Gastrocnemius medialis (tissue), 4 donors: ENCODE data around the gene F8. TPM values are rescaled to one million over a fixed set of nuclear protein-coding genes. Genes with fewer than 3 reads are reported as not detected.

Source experiments
- ATAC-seq, 2 donors: fragments of 150-250 bp; one replicate each; pipeline ENCODE4 v1.9.1; 2016
- DNase-seq, 2 donors: peaks; one replicate each; pipeline ENCODE4 v3.0.0-alpha.2; 2019
- H3K27ac ChIP-seq, 4 donors: fragments of 200-600 bp; sonication (generic); 1 replicate in 1 of 4; 2 replicates in 3 of 4; pipeline ENCODE4 v1.5.1; 2016 to 2018; ENCODE audit warnings: mild to moderate bottlenecking in 2 of 4, moderate library complexity in 1 of 4
- H3K27me3 ChIP-seq, 3 donors: fragments of 200-600 bp; sonication (generic) in 2 of 3; 1 replicate in 1 of 3; 2 replicates in 2 of 3; pipeline versions ENCODE4 v1.5.1 to v1.6.0; 2016 to 2019; ENCODE audit warnings: mild to moderate bottlenecking in 1 of 3, moderate library complexity in 1 of 3
- H3K36me3 ChIP-seq, 2 donors: fragments of 200-600 bp; sonication (generic) in 1 of 2; one replicate each; pipeline ENCODE4 v1.5.1; 2017 to 2018
- H3K4me1 ChIP-seq, 2 donors: fragments of 200-600 bp; sonication (generic) in 1 of 2; one replicate each; pipeline ENCODE4 v1.5.1; 2016 to 2017; ENCODE audit warnings: mild to moderate bottlenecking in 2 of 2
- H3K4me3 ChIP-seq, 4 donors: fragments of 200-600 bp; sonication (generic) in 3 of 4; 1 replicate in 1 of 4; 2 replicates in 3 of 4; pipeline ENCODE4 v1.5.1; 2016 to 2019; ENCODE audit warnings: mild to moderate bottlenecking in 2 of 4
- H3K9me3 ChIP-seq, 3 donors: fragments of 200-600 bp; sonication (generic) in 2 of 3; 1 replicate in 1 of 3; 2 replicates in 2 of 3; pipeline ENCODE4 v1.5.1; 2016 to 2019
- POLR2A ChIP-seq, 2 donors: fragments of 450-650 bp; IDR thresholded peaks; one replicate each; pipeline ENCODE4 v1.6.1; 2017; ENCODE audit warnings: antibody characterized with exemption in 2 of 2, mild to moderate bottlenecking in 2 of 2, moderate library complexity in 2 of 2
- in situ Hi-C, 4 donors: fragments of 200-750 bp; cut with MboI; loops; one replicate each; pipeline versions ENCODE4 v1.15.0 to v1.8.0; 2017; ENCODE audit warnings: low sequenced_read_pairs in 4 of 4
- intact Hi-C: fragments of 100-400 bp; cut with DNase I; formaldehyde crosslinking; loops from one replicate; pipeline ENCODE4 v1.15.1; 2023; ENCODE audit warnings: low total_unique reads
- total RNA-seq, 4 donors: library from RNA; depleted of rRNA; stranded (reverse); fragments of >200 nt; gene quantifications; one replicate each; pipeline versions ENCODE4 v1.1.0 to v1.2.3, GENCODE V29; 2016
- TF ChIP-seq, protein P1 (sequence below), 5 experiments: fragments of 450-650 bp in 3 of 5; fragments of 200-600 bp in 2 of 5; sonication (generic) in 2 of 5; IDR thresholded peaks in 4 of 5; conservative IDR thresholded peaks in 1 of 5; 1 replicate in 4 of 5; 2 replicates in 1 of 5; pipeline ENCODE4 v1.5.1; 2016 to 2019; ENCODE audit warnings: antibody characterized with exemption in 5 of 5, mild to moderate bottlenecking in 3 of 5, moderate library complexity in 3 of 5

The F8 gene
- total RNA-seq, 4 donors from 2014 or later = 23.3 to 33.7 (median 28.2) TPM

DNA sequence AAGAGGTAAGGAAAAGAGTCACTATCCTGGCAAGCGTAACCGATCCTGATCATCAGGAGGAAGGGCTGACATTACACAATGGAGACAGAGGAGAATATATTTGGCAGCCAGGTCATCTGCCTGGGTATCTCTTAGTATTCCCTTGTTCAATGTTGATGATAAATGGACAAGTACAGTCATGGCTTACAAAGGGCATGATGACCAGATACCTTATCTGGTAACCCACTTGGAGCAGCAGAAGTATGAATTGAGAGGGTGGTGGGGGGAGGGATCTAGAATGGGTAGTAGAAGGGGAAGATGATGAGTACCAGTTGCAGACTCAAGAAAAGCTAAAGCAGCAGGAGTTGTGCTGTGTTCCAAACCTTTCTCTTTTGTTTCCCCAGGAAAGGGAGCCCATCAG, 17.3 kb downstream of the F8 start:
- Histone ChIP-seq H3K27me3 (no peaks in the 10 kb centered on the region), H3K4me3 (no peak overlapping the region), H3K27ac (peak overlapping the region in 3 of 4 donors; percentile 4 to 33 (median 31)), H3K36me3 (no peaks in the 10 kb centered on the region), H3K4me1 (no peaks in the 10 kb centered on the region), H3K9me3 (no peaks in the 10 kb centered on the region)
- no peak for DNase-seq
- TF ChIP-seq POLR2A (IDR thresholded peaks at IDR 0.05) = no peak
- TF ChIP-seq, protein P1, sequence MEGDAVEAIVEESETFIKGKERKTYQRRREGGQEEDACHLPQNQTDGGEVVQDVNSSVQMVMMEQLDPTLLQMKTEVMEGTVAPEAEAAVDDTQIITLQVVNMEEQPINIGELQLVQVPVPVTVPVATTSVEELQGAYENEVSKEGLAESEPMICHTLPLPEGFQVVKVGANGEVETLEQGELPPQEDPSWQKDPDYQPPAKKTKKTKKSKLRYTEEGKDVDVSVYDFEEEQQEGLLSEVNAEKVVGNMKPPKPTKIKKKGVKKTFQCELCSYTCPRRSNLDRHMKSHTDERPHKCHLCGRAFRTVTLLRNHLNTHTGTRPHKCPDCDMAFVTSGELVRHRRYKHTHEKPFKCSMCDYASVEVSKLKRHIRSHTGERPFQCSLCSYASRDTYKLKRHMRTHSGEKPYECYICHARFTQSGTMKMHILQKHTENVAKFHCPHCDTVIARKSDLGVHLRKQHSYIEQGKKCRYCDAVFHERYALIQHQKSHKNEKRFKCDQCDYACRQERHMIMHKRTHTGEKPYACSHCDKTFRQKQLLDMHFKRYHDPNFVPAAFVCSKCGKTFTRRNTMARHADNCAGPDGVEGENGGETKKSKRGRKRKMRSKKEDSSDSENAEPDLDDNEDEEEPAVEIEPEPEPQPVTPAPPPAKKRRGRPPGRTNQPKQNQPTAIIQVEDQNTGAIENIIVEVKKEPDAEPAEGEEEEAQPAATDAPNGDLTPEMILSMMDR (IDR thresholded peaks at IDR 0.05 in 4 of 5, conservative IDR thresholded peaks at IDR 0.05 in 1 of 5) = no peak
- intact Hi-C loops = no loop called here
- in situ Hi-C loops = no loop called here
- no peak for ATAC-seq

DNA sequence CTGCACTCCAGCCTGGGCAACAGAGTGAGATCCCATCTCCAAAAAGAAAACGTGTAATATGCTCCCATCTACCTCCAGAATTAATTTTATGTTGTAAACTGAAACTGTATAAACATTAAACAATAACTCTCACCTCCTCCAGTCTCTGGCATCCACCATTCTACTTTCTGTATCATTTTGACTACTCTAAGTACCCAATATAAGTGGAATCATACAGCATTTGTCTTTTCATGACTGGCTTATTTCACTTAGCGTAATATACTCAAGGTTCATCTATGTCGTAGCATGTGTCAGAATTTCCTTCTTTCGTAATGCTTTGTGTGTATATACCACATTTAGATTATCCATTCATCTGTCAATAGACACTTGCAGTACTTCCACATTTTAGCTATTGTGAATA, 20.6 kb downstream of the F8 start:
- H3K36me3 ChIP-seq = no peaks in the 10 kb centered on the region
- in situ Hi-C loops = no loop called here

DNA sequence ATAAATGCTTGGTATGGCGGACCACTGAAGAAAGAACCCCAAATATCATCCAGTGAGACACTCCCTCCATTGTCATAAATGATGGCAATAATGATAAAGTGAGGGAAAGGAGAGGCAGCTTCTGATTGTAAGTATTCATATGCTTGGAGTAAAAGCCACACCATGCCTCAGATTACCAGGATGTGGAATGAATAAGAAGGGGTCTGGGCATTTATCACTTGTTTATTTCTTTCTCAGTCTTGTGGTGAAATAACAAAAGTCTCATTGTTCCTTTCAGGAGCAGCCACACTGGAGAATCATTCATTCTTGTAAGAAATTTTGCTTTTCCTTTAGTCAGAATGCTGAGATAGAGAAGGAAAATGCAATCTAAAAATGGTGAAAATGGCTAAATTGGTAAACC, 21.7 kb downstream of the F8 start:
- ATAC-seq = no peak
- no peak overlapping the region for H3K4me3 ChIP-seq
- H3K27ac ChIP-seq = no peak overlapping the region
- no peaks in the 10 kb centered on the region for H3K27me3 ChIP-seq
- TF ChIP-seq POLR2A (IDR thresholded peaks at IDR 0.05) = no peak
- TF ChIP-seq, protein P1 (IDR thresholded peaks at IDR 0.05 in 4 of 5, conservative IDR thresholded peaks at IDR 0.05 in 1 of 5) = no peak
- no peaks in the 10 kb centered on the region for H3K36me3 ChIP-seq
- no peak for DNase-seq
- intact Hi-C loops (no loop called here), in situ Hi-C loops (no loop called here)
- no peaks in the 10 kb centered on the region for H3K4me1 ChIP-seq
- no peaks in the 10 kb centered on the region for H3K9me3 ChIP-seq

More for the DNA sequence above, 20.6 kb downstream of the F8 start:
- Histone ChIP-seq H3K27ac (no peak overlapping the region), H3K4me1 (no peaks in the 10 kb centered on the region), H3K9me3 (no peaks in the 10 kb centered on the region), H3K4me3 (no peak overlapping the region), H3K27me3 (no peaks in the 10 kb centered on the region)
- no peak for TF ChIP-seq POLR2A (IDR thresholded peaks at IDR 0.05)
- TF ChIP-seq, protein P1 (IDR thresholded peaks at IDR 0.05 in 4 of 5, conservative IDR thresholded peaks at IDR 0.05 in 1 of 5) = no peak
- ATAC-seq (no peak), DNase-seq (no peak)
- intact Hi-C loops = no loop called here

DNA sequence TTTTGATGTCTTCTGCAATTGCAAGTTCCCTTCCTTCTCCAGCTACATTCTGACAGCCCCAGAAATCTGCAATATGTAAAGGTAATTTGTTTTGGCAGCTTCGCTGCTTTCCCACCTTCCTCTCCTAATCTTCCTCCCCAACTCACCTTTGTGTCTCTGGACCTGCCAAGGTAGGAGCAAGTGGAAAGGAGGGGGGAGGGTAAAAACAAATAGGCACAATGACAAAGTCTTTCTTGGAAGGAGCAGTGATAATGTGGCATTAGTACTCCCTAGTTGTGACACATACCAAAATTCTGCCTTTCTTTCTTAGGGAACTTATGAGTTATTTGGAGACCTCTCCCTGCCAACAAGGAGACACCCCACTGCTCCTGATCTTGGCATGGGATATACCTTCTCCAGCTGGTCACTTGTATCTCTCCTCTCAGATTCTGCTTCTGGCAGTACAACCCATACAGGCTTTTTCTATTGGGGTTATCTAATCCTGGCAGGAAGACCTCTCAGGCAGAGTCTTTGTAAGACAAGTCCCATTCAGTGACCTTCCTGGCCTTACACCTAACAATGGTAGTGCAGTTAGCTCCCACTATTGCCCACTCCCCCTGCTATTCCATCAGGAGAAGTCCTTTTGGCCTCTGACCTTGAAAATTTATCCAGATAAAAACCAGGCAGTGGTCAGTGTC, 24.2 kb downstream of the F8 start:
- no peaks in the 10 kb centered on the region for H3K27me3 ChIP-seq
- DNase-seq (no peak), ATAC-seq (no peak)
- H3K36me3 ChIP-seq = no peaks in the 10 kb centered on the region
- no peaks in the 10 kb centered on the region for H3K4me1 ChIP-seq
- in situ Hi-C loops (loop anchor here in 2 of 4 donors (10.0 to 25.0 kb wide), 2 partner anchors 64 to 89 kb away; no protein-coding TSS in a partner anchor), intact Hi-C loops (no loop called here)
- no peak for TF ChIP-seq POLR2A (IDR thresholded peaks at IDR 0.05)
- TF ChIP-seq, protein P1 (IDR thresholded peaks at IDR 0.05 in 4 of 5, conservative IDR thresholded peaks at IDR 0.05 in 1 of 5) = no peak
- H3K9me3 ChIP-seq = no peaks in the 10 kb centered on the region
- no peak overlapping the region for H3K4me3 ChIP-seq
- H3K27ac ChIP-seq = no peak overlapping the region
